Karpas-422 (cell line): ENCODE results near the gene DAZL. TPM values are rescaled to one million over a fixed set of nuclear protein-coding genes. Genes with fewer than 3 reads are reported as not detected.

Experiments used
- DNase-seq: peaks from one replicate; pipeline ENCODE4 v3.0.0-alpha.2; 2015
- H2AFZ ChIP-seq: fragments of 200-600 bp; sonication (generic); 2 replicates; pipeline ENCODE4 v1.6.1; 2014; ENCODE audit warnings: antibody characterized with exemption, low read length, mixed read lengths
- H3K27ac ChIP-seq: fragments of 200-600 bp; sonication (generic); 2 replicates; pipeline ENCODE4 v1.5.1; 2014; ENCODE audit warnings: mild to moderate bottlenecking, low read length, moderate library complexity
- H3K27me3 ChIP-seq: fragments of 200-600 bp; sonication (generic); 2 replicates; pipeline ENCODE4 v1.6.1; 2014; ENCODE audit warnings: low read length, mixed read lengths
- H3K36me3 ChIP-seq: fragments of 200-600 bp; sonication (generic); 2 replicates; pipeline ENCODE4 v1.6.1; 2014; ENCODE audit warnings: low read length, mixed read lengths; ENCODE audit not compliant: insufficient read depth
- H3K4me1 ChIP-seq: fragments of 200-600 bp; sonication (generic); 2 replicates; pipeline ENCODE4 v1.6.1; 2014; ENCODE audit warnings: mild to moderate bottlenecking, low read length, mixed read lengths
- H3K4me2 ChIP-seq: fragments of 200-600 bp; sonication (generic); 2 replicates; pipeline ENCODE4 v1.6.1; 2014; ENCODE audit warnings: low read length, low read depth, mild to moderate bottlenecking; ENCODE audit not compliant: poor library complexity, severe bottlenecking
- H3K4me3 ChIP-seq: fragments of 200-600 bp; sonication (generic); 2 replicates; pipeline ENCODE4 v1.5.1; 2014; ENCODE audit warnings: mild to moderate bottlenecking, antibody characterized with exemption, low read length, mixed read lengths
- H3K79me2 ChIP-seq: fragments of 200-600 bp; sonication (generic); 2 replicates; pipeline ENCODE4 v1.6.1; 2014; ENCODE audit warnings: mild to moderate bottlenecking, low read length, mixed read lengths
- H3K9ac ChIP-seq: fragments of 200-600 bp; sonication (generic); 2 replicates; pipeline ENCODE4 v1.6.0; 2014; ENCODE audit warnings: low read length
- H3K9me2 ChIP-seq: fragments of 200-600 bp; sonication (generic), shearing (Covaris generic); replicated peaks from 2 replicates; pipeline ENCODE4 v1.6.0; 2014; ENCODE audit warnings: mild to moderate bottlenecking, low read length, moderate library complexity; ENCODE audit not compliant: insufficient read depth
- H3K9me3 ChIP-seq: fragments of 300-700, 200-600 bp; sonication (generic); 2 replicates; pipeline ENCODE4 v1.6.1; 2014; ENCODE audit warnings: low read length, mixed read lengths
- H4K20me1 ChIP-seq: fragments of 200-600 bp; sonication (generic); 2 replicates; pipeline ENCODE4 v1.6.1; 2014; ENCODE audit warnings: mild to moderate bottlenecking, antibody characterized with exemption, low read length, low read depth; ENCODE audit not compliant: insufficient read depth
- total RNA-seq: library from RNA; depleted of rRNA; stranded (reverse); fragments of >200 nt; shearing (Covaris generic); gene quantifications from 2 replicates; pipeline ENCODE4 v1.2.3, GENCODE V29; 2014; ENCODE audit warnings: low replicate concordance

Gene DAZL
- total RNA-seq, 1 experiment from 2014 or later = not detected

DNA sequence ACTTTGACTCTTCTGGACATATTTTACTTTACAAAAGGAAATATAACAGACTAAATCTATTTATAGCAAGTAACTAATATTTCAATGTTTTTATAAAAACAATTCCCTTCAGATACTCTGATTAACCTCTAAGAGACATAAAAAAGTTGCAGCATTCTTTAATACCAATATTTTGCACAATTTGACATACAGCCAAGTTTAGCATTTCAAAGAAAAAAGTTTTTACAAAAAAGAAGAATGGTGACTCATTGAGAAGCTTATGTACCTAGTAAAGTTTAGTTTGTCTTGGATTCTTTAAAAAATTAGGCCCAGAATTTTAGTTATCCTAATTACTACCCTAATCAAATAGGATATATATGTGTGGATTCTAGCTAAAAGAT lies 17.6 kb downstream of the DAZL start:
- no peaks in the 10 kb centered on the region for H3K9me2 ChIP-seq
- no peak overlapping the region for H3K27ac ChIP-seq
- H3K4me2 ChIP-seq = no peak overlapping the region
- no peak overlapping the region for H2AFZ ChIP-seq
- H3K4me1 ChIP-seq = peaks cover 17% of the 10 kb centered on the region
- H3K79me2 ChIP-seq = no peaks in the 10 kb centered on the region
- H3K9ac ChIP-seq = no peak overlapping the region
- no peaks in the 10 kb centered on the region for H4K20me1 ChIP-seq
- no peaks in the 10 kb centered on the region for H3K27me3 ChIP-seq
- no peaks in the 10 kb centered on the region for H3K9me3 ChIP-seq
- H3K4me3 ChIP-seq = no peak overlapping the region
- no peak for DNase-seq
- H3K36me3 ChIP-seq = no peaks in the 10 kb centered on the region

GRCh38 chr3:16587047-16587680 lies 18.1 kb downstream of the DAZL start:
- Histone ChIP-seq H3K4me1 (peaks cover 17% of the 10 kb centered on the region), H3K79me2 (no peaks in the 10 kb centered on the region), H4K20me1 (no peaks in the 10 kb centered on the region), H3K27me3 (no peaks in the 10 kb centered on the region), H3K4me2 (no peak overlapping the region), H3K36me3 (no peaks in the 10 kb centered on the region), H3K27ac (no peak overlapping the region), H3K9ac (no peak overlapping the region), H2AFZ (no peak overlapping the region), H3K9me3 (no peaks in the 10 kb centered on the region), H3K9me2 (no peaks in the 10 kb centered on the region), H3K4me3 (no peak overlapping the region)
- DNase-seq = no peak

- H3K79me2 ChIP-seq = no peaks in the 10 kb centered on the region
- no peak overlapping the region for H3K4me2 ChIP-seq
- H3K27me3 ChIP-seq = no peaks in the 10 kb centered on the region
- peaks cover 8% of the 10 kb centered on the region for H3K4me1 ChIP-seq
- H3K36me3 ChIP-seq = no peaks in the 10 kb centered on the region
- H3K4me3 ChIP-seq = no peak overlapping the region
- no peaks in the 10 kb centered on the region for H3K9me2 ChIP-seq
- H4K20me1 ChIP-seq = no peaks in the 10 kb centered on the region
- no peak for DNase-seq
- H3K9me3 ChIP-seq = no peaks in the 10 kb centered on the region
- no peak overlapping the region for H3K9ac ChIP-seq
- no peak overlapping the region for H3K27ac ChIP-seq
- no peak overlapping the region for H2AFZ ChIP-seq
Measured at GRCh38 chr3:16584880-16585279, 20.3 kb downstream of the DAZL start.

GRCh38 chr3:16583551-16583950 lies 21.7 kb downstream of the DAZL start:
- Histone ChIP-seq H3K4me3 (no peak overlapping the region), H2AFZ (no peak overlapping the region), H3K9ac (no peak overlapping the region), H3K79me2 (no peaks in the 10 kb centered on the region), H3K4me2 (no peak overlapping the region), H3K9me3 (no peaks in the 10 kb centered on the region), H3K27ac (no peak overlapping the region), H3K4me1 (no peaks in the 10 kb centered on the region), H4K20me1 (no peaks in the 10 kb centered on the region), H3K9me2 (no peaks in the 10 kb centered on the region), H3K27me3 (no peaks in the 10 kb centered on the region), H3K36me3 (no peaks in the 10 kb centered on the region)
- DNase-seq = no peak

DNA sequence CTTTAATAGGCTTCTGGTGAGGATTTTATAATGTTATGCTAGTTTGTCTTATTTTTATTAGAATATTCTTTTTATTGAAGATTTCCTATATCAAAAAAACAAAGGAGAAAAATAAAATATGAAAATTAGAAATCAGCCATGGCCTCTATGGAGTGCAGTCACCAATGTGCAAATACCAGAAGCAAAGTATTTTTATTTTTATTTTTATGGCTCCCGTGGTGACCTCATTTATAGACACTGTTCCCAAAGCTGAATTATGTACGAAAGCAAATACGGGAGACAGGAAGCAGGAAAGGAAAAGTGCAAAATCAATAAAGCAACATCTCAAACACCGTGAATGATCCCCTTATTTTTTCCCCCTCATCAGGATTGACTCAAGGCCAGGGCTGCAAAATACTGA lies 35.1 kb downstream of the DAZL start:
- H3K9me3 ChIP-seq = no peaks in the 10 kb centered on the region
- H3K79me2 ChIP-seq = no peaks in the 10 kb centered on the region
- no peaks in the 10 kb centered on the region for H3K9me2 ChIP-seq
- no peak overlapping the region for H2AFZ ChIP-seq
- 0 out of 2 replicates have a peak, but pooled peaks cover 3% of the 10 kb centered on the region for H3K27me3 ChIP-seq
- H3K4me1 ChIP-seq = peaks cover 2% of the 10 kb centered on the region; the same call in 1 of the 2 replicates
- no peaks in the 10 kb centered on the region for H3K36me3 ChIP-seq
- no peak overlapping the region for H3K4me3 ChIP-seq
- H3K9ac ChIP-seq = no peak overlapping the region
- no peak overlapping the region for H3K4me2 ChIP-seq
- H4K20me1 ChIP-seq = no peaks in the 10 kb centered on the region
- H3K27ac ChIP-seq = no peak overlapping the region
- no peak for DNase-seq

DNA sequence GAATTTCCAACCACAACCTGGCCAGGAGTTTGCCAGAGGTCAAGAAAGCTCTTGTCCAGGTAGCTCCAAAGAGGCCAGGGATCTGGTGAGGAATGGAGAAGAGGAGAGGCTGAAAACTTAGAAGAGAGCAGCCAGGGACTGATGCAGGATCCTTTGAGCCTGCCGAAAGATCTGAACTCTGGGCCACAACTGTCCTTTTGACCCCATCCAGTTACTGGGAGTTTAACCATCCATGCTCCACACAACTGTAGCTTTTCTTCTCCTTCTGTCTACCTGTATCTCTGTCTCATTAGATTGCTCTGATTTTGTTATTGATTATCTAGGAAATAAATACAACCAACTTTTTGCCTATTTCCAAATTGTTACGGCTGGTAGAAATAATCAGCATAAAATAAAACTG lies 36.7 kb downstream of the DAZL start:
- Histone ChIP-seq H3K4me1 (peaks cover 2% of the 10 kb centered on the region; the same call in 1 of the 2 replicates), H3K9ac (no peak overlapping the region)

GRCh38 chr3:16568115-16568514 lies 37.1 kb downstream of the DAZL start:
- Histone ChIP-seq H3K4me3 (no peak overlapping the region), H3K4me1 (peaks cover 2% of the 10 kb centered on the region; the same call in 1 of the 2 replicates), H3K36me3 (no peaks in the 10 kb centered on the region), H3K9me2 (no peaks in the 10 kb centered on the region), H3K4me2 (no peak overlapping the region), H3K9ac (no peak overlapping the region), H2AFZ (no peak overlapping the region), H4K20me1 (no peaks in the 10 kb centered on the region), H3K27me3 (0 out of 2 replicates have a peak, but pooled peaks cover 3% of the 10 kb centered on the region), H3K9me3 (no peaks in the 10 kb centered on the region), H3K27ac (no peak overlapping the region), H3K79me2 (no peaks in the 10 kb centered on the region)
- DNase-seq = no peak

More for the DNA sequence above, 36.7 kb downstream of the DAZL start:
- DNase-seq = no peak
- no peak overlapping the region for H3K4me3 ChIP-seq
- no peaks in the 10 kb centered on the region for H3K9me3 ChIP-seq
- no peaks in the 10 kb centered on the region for H4K20me1 ChIP-seq
- H3K9me2 ChIP-seq = no peaks in the 10 kb centered on the region
- H3K79me2 ChIP-seq = no peaks in the 10 kb centered on the region
- no peak overlapping the region for H3K27ac ChIP-seq
- no peaks in the 10 kb centered on the region for H3K36me3 ChIP-seq
- no peak overlapping the region for H3K4me2 ChIP-seq
- no peak overlapping the region for H2AFZ ChIP-seq
- H3K27me3 ChIP-seq = 0 out of 2 replicates have a peak, but pooled peaks cover 3% of the 10 kb centered on the region

DNA sequence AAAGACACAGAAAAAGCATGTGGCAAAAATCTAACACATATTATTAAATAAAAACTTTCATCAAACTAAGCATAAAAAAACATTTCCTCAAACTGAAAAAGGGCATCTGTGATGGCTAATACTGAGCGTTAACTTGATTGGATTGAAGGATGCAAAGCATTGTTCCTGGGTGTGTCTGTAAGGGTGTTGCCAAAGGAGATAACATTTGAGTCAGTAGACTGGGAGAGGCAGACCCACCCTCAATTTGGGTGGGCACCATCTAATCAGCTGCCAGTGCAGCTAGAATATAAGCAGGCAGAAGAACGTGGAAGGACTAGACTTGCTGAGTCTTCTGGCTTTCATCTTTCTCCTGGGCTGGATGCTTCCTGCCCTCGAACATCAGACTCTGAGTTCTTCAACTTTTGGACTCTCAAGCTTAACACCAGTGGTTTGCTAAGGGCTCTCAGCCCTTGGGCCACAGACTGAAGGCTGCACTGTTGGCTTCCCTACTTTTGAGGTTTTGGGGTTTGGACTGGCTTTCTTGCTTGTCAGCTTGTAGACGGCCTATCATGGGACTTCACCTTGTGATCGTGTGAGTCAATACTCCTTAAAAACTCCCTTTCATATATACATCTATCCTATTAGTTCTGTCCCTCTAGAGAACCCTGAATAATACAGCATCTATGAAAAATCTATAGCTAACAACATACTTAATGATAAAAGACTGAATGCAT lies 45.4 kb downstream of the DAZL start:
- H3K36me3 ChIP-seq = no peaks in the 10 kb centered on the region
- H3K79me2 ChIP-seq = no peaks in the 10 kb centered on the region
- no peaks in the 10 kb centered on the region for H3K9me3 ChIP-seq
- no peak overlapping the region for H3K27ac ChIP-seq
- no peaks in the 10 kb centered on the region for H3K4me1 ChIP-seq
- no peaks in the 10 kb centered on the region for H3K9me2 ChIP-seq
- H3K27me3 ChIP-seq = no peaks in the 10 kb centered on the region
- H3K9ac ChIP-seq = no peak overlapping the region
- DNase-seq = no peak
- H3K4me3 ChIP-seq = no peak overlapping the region
- no peak overlapping the region for H3K4me2 ChIP-seq
- no peaks in the 10 kb centered on the region for H4K20me1 ChIP-seq
- peak overlapping the region; percentile 2; the same call in 1 of the 2 replicates for H2AFZ ChIP-seq
